ENCODE data around the gene ABCC10.
"Not testable (repeated sequence)": the region's sequence is repeated elsewhere in the genome, so short reads cannot be mapped to it uniquely, and the experiment has no call there.

The ABCC10 gene

GRCh38 chr6:43444036-43444435 lies 16.7 kb downstream of the ABCC10 start:
- no peak for DNase-seq (ENCODE audit: low read depth in 2 of 2)

GRCh38 chr6:43444582-43444981 lies 17.2 kb downstream of the ABCC10 start:
- DNase-seq (ENCODE audit: low read depth in 2 of 2): no peak

GRCh38 chr6:43445576-43445975 lies 18.2 kb downstream of the ABCC10 start:
- no peak for DNase-seq (ENCODE audit: low read depth in 2 of 2)

GRCh38 chr6:43447604-43448003 lies 20.3 kb downstream of the ABCC10 start:
- DNase-seq (ENCODE audit: low read depth in 2 of 2): no peak

- DNase-seq (ENCODE audit: low read depth in 2 of 2): no peak
Observed at GRCh38 chr6:43448916-43449315, 21.6 kb downstream of the ABCC10 start.

GRCh38 chr6:43450699-43451131 lies 23.4 kb downstream of the ABCC10 start:
- DNase-seq (ENCODE audit: low read depth in 2 of 2): no peak

- DNase-seq (ENCODE audit: low read depth in 2 of 2): no peak
Observed at GRCh38 chr6:43451348-43451747, 24.0 kb downstream of the ABCC10 start.

GRCh38 chr6:43451939-43452338 lies 24.6 kb downstream of the ABCC10 start:
- no peak for DNase-seq (ENCODE audit: low read depth in 2 of 2)

GRCh38 chr6:43452896-43453295 lies 25.6 kb downstream of the ABCC10 start:
- DNase-seq (ENCODE audit: low read depth in 2 of 2): no peak

- DNase-seq (ENCODE audit: low read depth in 2 of 2): no peak
Observed at GRCh38 chr6:43453831-43454230, 26.5 kb downstream of the ABCC10 start.

- DNase-seq (ENCODE audit: low read depth in 2 of 2): peak; percentile 63 to 65
Observed at GRCh38 chr6:43454290-43454695, 27.0 kb downstream of the ABCC10 start.

GRCh38 chr6:43454696-43455530 lies 27.6 kb downstream of the ABCC10 start:
- DNase-seq (ENCODE audit: low read depth in 2 of 2): peak; percentile 8 to 9

GRCh38 chr6:43455531-43456428 lies 28.4 kb downstream of the ABCC10 start, which contains the start of gene DLK2:
TSS of gene DLK2 (minus strand) at chr6:43455548. CDS start at chr6:43454825, 723 bp downstream.
- DNase-seq (ENCODE audit: low read depth in 2 of 2): peak; percentile 9 to 42

- no peak for DNase-seq (ENCODE audit: low read depth in 2 of 2)
Observed at GRCh38 chr6:43457643-43458042, 30.3 kb downstream of the ABCC10 start.

GRCh38 chr6:43458154-43458553 lies 30.8 kb downstream of the ABCC10 start:
- DNase-seq (ENCODE audit: low read depth in 2 of 2): not testable (repeated sequence)

GRCh38 chr6:43459535-43459934 lies 32.2 kb downstream of the ABCC10 start:
- DNase-seq (ENCODE audit: low read depth in 2 of 2): no peak

GRCh38 chr6:43460032-43460431 lies 32.7 kb downstream of the ABCC10 start:
- DNase-seq (ENCODE audit: low read depth in 2 of 2): no peak

GRCh38 chr6:43461936-43462335 lies 34.6 kb downstream of the ABCC10 start:
- no peak for DNase-seq (ENCODE audit: low read depth in 2 of 2)

- DNase-seq (ENCODE audit: low read depth in 2 of 2): no peak
Observed at GRCh38 chr6:43464337-43464736, 37.0 kb downstream of the ABCC10 start.

- DNase-seq (ENCODE audit: low read depth in 2 of 2): no peak
Observed at GRCh38 chr6:43465948-43466347, 38.6 kb downstream of the ABCC10 start.

- DNase-seq (ENCODE audit: low read depth in 2 of 2): not testable (repeated sequence)
Observed at GRCh38 chr6:43467265-43467664, 39.9 kb downstream of the ABCC10 start.

- no peak for DNase-seq (ENCODE audit: low read depth in 2 of 2)
Observed at GRCh38 chr6:43467752-43468151, 40.4 kb downstream of the ABCC10 start.

- DNase-seq (ENCODE audit: low read depth in 2 of 2): no peak
Observed at GRCh38 chr6:43468240-43468639, 40.9 kb downstream of the ABCC10 start.
